Peyer's patch (tissue), 4 donors: ENCODE measurements around the gene DEFB112.

Experiments
- CTCF ChIP-seq, 6 experiments: fragments of 450-650 bp in 4 of 6; fragments of 200-600 bp in 2 of 6; sonication (generic) in 1 of 6; IDR thresholded peaks; one replicate each; pipeline ENCODE4 v1.5.1; 2017 to 2019; ENCODE audit warnings: antibody characterized with exemption in 6 of 6, mild to moderate bottlenecking in 3 of 6, moderate library complexity in 1 of 6
- POLR2A ChIP-seq, 2 donors: fragments of 450-650 bp; IDR thresholded peaks; one replicate each; pipeline ENCODE4 v1.5.1; 2017; ENCODE audit warnings: antibody characterized with exemption in 2 of 2, mild to moderate bottlenecking in 2 of 2, moderate library complexity in 2 of 2

DNA sequence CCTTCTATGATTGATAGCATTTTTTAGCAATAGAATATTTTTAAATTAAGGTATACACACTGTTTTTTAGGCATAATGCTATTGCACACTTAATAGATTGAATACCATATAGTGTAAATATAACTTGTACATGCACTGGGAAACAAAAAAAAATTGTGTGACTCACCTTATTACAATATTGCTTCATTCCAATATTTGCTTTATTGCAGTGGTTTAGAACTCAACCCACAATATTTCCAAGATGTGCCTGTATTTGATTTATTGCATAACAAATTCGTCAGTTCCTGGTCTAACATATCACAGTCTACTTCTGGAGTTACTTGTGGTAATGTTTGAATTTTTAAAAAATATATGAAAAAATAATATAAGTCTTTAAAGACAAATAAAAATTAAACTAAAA is 41.9 kb upstream of the DEFB112 start:
- TF ChIP-seq CTCF (IDR thresholded peaks at IDR 0.05) (no peak), POLR2A (IDR thresholded peaks at IDR 0.05) (no peak)
